GM19239 (cell line): ENCODE results near the gene RBM4B.

Experiments used
- DNase-seq: peaks from one replicate; pipeline ENCODE4 v3.0.0; 2011; ENCODE audit warnings: low spot score; ENCODE audit not compliant: insufficient read length
- FAIRE-seq: peaks from 2 replicates; lab custom pipeline; 2011; peaks lifted over from hg19 to GRCh38; lab: Jason Lieb, UNC

Gene RBM4B

DNA sequence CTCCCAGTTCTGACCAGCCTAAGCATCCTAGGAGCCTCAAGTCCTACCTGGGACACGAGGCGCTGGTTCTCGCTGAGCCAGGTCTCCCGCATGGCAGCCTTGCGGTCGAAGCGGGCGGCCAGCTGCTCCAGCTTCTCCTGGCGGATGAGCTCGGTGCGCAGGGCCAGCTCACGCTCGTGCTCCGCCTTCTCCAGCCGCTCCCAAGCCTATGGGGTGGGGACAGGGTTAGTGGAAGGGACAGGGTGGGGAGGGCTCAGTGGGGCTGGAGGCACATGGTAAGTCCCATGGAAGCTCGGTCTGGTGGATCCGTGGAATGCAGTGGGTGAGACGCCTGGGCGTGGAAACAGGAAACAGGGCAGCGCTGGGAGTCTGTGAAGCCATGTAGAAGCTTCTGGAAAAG, 30.4 kb upstream of the RBM4B start:
- FAIRE-seq (no peak), DNase-seq (no peak)

DNA sequence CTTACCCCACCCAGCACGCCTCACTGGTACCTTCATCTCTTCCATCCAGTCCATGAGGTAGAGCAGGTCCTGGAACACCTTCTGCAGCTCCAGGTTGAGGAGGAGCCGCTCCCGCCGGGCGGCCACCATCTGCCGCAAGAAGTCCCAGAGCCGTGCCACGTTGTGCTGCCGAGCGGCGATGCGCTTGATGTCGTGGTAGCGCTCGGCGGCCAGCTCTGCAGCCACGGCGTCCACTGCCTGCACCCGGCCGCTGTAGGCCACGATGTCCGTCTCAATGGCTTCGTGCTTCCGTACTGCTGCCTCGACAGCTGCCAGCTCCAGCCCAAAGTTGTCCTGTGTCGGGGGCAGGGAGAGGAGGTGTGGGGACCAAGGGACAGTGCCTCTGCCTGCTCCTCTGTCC, 29.8 kb upstream of the RBM4B start:
- FAIRE-seq = no peak

DNA sequence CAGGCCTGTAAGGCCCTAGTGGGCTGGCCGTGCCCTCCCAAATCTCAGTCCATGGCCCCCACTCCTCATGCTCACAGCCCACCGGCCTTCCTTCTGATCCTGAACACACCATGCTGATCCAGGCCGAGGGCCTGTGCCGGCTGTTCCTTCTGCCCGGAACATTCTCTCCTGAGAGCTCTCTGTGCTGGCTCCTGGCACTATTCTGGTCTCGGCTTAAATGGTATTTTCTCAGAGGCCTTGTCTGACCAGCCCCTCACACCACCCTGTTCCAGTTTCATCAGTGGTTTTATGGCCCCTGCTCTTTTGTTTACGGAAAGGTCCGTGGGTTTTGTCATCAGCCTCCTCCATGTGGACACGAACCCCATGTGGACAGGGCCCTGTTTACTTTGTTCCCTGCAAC, 29.3 kb upstream of the RBM4B start:
- no peak for DNase-seq
- no peak for FAIRE-seq

More for the DNA sequence above, 29.8 kb upstream of the RBM4B start:
- DNase-seq = no peak

DNA sequence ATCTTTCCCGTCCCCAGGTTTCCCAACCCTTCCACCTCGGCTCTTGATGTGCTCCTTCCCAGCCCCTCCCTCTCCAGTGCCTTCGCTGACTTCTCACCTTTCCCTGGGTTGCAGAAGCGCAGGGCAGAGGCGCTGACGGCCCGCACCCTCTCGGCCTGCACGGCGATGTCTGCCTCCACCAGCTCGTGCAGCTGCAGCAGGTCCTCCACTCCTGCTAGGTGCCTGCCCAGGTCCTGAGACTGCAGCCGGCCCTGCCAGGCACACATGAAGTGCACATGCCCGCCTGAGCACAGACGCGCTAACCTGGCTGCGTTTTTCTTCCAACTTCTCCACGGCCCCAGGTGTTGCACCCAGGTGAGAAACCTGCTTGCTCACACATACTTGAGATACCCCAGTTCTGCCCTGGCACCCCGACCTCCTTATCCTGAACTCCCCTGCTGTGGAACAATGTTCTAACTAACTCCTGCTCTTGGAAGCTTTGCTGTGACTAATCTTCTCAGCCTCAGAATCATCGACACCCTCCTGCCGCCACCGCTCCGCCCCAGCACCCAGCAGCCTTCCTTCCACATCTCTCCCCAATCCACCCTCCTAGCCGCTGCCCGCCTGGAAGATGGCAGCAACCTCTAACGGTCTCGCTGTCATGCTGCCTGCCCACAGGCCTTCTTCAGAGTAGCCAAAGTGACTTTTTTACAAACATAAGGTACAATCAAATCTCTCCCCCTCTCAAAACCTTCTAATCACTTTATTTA, 28.1 kb upstream of the RBM4B start:
- FAIRE-seq (no peak), DNase-seq (no peak)

DNA sequence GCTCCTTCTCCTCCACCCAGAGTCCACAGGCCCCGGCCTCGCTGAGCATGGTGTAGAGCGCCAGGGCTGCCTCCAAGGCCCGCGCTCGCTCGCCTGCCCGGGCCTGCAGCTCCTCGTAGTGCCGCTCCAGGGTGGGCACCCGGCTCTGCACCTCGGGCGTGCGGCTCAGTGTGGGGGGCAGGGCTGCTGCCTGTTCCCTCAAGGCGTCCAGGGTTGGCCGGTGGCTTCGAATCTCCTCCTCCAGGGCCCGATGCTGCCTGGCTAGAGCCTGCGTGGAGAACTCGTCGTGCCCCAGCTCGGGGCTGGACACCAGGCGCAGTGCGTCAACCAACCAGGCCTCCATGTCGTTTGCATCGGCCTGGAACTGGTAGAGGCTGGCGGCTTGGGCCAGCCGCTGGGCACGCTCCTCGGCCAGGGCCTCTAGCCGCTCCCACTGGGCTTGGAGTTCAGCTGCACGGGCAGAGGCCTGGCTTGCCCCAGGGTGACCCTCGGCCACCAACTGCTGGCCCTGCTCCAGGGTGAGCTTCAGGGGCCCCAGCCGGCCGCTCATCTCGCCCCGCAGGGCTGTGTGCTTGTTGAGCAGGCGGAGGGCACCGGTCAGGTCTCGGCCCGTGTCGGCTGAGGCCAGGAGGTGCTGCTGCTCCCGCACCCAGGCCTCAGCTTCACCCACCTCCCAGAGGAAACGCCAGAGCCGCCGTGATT, 27.1 kb upstream of the RBM4B start:
- no peak for DNase-seq
- no peak for FAIRE-seq

DNA sequence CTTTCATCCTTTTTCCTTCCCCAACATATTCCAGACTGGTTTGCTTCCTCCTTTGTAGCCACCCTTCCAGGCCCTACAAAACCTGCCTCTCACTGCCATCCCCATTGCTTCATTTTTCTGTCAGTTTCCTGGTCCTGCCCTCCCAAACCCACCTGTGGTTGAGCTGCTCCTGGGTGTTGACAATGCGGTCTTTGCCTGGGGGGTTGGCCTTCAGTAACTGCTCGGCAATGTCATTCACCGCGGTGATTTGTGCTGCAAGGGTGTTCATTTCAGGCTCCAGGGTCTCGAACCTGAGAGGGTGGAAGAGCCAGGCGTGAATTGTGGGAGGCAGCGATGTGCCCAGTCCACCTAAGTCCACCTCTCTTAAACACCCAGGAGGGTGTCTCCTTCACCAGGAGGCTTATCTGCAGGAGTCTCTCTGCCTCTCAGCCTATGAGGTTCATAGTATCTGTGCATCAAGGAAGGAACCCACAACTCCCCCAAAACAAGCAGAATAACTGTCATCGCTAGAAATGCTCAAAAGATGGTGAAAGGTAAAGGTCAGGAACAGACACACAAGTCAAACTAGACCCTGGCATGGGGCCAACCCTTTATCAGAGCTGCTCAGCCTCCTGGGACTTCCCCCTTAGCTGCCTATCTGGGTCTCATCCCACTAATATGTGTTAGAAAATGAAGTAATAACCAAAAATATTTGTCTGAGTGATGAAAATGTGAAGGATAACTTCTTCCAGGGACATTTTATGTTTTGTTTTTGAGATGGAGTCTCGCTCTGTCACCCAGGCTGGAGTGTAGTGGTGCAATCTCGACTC, 23.9 kb upstream of the RBM4B start:
- DNase-seq (no peak), FAIRE-seq (no peak)

DNA sequence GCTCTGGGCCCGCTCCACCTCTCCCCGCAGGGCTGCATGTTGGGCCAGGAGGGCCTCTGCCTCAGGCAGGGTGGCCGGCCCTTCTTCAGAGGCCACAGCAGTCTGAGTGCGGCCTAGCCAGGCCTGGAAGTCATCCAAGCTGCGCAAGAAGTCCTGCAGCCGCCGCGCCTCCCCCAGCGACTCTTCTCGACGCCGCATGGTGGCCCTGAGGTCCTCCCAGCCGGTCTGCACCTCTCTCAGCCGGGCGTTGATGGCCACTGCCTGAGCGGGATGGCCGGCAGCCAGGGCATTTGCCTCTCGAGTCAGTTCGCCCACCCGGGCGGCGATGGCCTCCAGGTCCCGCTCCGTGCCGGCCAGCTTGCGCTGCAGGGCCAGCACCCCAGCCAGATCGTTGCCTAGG, 23.1 kb upstream of the RBM4B start:
- FAIRE-seq = no peak

DNA sequence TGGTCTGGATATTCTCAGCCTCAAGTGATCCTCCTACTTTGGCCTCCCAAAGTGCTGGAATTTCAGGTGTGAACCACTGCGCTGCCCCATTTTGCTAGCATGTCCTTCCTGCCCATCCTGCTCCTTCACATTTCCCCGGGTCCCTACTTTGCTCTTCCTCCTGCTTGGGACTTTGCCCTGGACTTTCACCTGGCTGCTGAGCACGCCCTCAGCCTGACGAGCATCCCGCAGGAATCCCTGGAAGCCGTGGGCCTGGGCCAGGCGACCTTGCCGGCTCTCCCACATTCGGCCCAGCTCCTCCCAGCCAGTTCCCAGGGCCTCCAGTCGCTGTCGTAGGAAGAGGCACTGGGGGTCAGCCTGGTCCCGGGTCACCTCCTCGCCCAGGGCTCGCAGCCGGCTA, 22.6 kb upstream of the RBM4B start:
- DNase-seq (no peak), FAIRE-seq (no peak)

More for the DNA sequence above, 23.1 kb upstream of the RBM4B start:
- DNase-seq = no peak

DNA sequence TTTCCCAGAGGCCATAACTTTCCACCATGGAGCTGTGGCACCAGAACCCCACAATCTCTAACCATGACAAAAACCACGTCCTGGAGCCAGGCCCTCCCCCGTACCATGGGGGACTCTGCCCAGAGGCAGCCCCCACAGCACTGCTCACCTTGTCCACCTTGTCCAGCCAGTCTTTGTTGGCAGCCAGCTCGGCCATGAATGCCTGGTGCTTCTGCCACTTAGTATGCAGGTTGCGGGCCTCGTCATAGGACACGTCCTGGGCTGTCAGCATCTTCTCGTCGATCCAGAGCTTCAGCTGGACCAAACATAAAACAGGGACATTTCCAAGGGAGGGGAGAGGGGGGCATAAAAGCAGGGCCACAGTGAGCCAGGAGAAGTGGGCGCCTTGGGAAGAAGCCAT, 20.8 kb upstream of the RBM4B start:
- FAIRE-seq (no peak), DNase-seq (no peak)

DNA sequence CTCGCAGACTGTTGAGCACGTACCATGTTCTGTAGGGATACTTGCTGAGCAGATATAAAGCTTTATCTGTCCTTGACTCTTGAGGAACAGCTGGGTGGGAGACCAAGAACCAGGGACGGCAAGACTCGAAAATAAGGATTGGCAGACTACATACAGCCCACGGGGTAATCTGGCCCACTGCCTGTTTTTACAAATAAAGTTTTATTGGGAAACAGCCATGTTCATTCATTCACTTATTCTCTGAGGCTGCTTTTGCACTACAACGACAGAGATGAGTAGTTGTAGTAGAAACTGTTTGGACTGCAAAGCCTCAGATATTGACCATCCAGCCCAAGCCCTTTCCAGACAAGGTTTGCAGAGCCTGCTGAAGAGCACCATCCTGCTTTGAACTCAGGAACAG, 20.3 kb upstream of the RBM4B start:
- no peak for FAIRE-seq

DNA sequence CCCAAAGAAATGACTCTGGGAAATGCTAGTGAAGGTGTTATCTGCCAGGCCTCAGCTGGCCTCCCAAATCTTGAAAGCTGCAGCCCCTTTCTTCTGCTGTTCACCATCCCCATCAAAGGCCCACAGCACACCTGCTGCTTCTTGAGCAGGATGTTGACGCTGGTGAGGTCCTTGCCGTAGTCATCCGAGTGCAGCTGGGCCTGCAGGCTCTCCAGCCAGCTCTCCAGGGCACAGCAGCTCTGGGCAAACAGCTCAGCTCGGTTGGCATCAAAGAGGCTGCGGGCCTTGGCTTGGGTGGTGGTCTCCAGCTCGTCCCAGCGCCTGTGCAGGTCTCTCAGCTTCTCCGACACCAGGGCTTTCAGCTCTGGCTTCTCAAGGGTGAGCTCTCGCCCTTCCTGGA, 18.5 kb upstream of the RBM4B start:
- FAIRE-seq (no peak), DNase-seq (no peak)

More for the DNA sequence above, 20.3 kb upstream of the RBM4B start:
- no peak for DNase-seq

DNA sequence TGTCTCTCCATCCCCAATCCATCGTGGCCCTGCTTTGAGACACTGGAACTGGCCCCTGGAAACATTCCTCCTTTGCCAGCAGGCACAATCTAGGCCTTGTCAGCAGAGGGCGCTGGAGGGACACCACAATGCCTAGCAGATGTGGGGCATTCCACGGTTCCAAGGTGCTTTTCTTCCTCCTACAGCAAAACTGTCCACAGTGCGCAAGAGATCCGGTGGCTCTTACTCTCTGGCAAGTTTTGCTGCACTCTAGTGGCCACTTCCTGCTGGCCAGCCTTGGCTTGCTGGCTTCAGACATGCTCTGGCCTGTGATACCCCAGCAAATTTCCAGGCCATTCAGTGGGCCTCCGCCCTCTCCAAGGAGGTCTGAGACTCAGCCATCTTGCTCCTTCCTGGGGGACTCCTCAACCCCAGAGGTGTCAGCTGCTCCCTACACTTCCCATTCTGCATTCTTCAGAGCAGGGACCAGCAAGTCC, 17.1 kb upstream of the RBM4B start:
- FAIRE-seq = peak; percentile 91
- peak; percentile 94 for DNase-seq

DNA sequence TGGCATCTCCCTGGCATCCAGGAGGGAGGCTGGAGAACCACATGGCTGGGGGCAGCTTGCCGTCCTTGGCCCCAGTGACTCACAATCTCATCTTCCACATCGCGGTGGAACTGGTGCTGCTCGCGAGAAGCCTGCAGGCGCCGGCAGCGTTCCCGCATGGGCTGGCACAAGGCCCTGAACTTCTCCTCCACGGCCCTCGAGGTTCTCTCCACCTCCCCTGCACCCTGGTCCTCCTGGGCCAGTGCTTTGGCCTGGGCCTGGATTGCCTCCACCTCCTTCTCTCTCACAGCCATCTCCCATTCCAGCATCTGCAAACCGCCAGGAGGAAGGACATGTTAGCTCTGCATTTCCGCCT, 16.3 kb upstream of the RBM4B start:
- DNase-seq (no peak), FAIRE-seq (no peak)

DNA sequence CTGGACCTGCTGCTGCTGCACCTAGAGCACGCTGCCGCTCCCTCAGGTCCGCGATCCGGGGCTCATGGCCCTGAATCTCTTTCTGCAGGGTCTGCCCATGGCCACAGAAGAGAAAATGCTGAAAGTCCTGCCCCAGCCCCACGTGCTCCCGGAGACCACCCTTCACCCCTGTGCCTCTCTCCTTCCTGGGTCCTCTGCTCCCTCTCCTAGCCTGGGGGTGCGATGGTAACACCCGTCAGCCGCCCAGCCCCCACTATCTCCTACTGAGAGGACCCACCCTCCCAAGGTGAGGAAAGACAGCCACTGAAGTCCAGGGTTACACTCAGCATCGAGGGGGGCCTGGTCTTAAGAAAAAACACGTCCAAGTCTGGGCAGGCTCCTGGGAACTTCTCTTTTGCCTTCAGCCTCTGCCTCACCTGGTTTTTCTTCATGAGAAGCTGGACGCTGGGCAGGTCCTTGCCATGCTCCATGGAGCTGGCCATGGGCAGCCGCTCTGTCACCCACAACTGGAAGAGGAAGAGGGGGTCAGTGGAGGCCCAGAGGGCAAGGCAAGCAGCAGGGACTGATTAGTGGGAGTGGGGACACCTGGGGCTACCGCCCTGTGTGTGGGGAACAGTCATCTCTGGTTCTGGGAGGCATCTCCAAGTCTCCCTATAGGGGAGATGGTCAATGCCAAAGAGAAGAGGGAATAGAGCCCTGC, 15.8 kb upstream of the RBM4B start:
- DNase-seq (no peak), FAIRE-seq (no peak)

DNA sequence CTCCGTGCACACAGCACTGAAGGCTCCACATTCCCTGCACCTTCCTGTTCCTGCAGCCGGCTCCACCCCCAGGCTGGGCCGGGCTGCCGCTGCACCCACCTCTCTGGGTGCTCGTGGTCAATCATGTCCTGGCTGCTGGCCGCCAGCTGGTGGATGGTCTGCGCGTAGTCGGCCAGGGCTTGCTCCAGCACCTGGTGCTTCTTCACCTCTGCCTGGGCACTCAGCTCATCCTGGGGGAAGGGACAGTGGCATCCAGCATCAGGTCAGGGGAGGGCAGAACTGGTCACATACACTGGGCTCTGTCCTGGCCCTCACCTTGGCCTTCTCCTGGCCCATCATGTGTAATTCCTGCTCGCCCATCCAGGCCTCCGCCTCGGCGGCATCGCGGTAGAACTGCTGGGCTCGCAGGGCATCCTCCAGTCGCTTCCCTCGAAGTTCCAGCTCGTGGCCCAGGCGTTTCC, 15.2 kb upstream of the RBM4B start:
- DNase-seq (no peak), FAIRE-seq (no peak)

DNA sequence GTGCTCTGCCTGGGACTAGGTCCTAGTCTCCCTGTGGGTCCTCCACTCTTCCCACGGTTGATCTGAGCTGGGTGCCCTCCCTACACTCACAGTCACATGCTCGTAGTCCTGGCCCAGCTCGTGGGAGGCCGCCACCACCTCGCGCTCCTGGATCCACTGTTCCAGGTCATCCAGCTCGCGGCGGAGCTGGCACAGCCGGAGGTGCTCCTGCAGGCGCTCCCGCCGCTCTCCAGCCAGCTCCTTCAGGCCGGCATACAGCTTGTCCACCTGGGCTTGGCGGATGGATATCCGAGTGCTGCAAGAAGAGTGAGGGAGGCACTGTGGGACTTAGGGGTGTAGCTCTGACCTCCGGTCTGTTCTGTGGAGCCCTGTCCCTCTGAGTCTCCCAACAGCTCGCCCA, 14.8 kb upstream of the RBM4B start:
- no peak for DNase-seq
- no peak for FAIRE-seq

DNA sequence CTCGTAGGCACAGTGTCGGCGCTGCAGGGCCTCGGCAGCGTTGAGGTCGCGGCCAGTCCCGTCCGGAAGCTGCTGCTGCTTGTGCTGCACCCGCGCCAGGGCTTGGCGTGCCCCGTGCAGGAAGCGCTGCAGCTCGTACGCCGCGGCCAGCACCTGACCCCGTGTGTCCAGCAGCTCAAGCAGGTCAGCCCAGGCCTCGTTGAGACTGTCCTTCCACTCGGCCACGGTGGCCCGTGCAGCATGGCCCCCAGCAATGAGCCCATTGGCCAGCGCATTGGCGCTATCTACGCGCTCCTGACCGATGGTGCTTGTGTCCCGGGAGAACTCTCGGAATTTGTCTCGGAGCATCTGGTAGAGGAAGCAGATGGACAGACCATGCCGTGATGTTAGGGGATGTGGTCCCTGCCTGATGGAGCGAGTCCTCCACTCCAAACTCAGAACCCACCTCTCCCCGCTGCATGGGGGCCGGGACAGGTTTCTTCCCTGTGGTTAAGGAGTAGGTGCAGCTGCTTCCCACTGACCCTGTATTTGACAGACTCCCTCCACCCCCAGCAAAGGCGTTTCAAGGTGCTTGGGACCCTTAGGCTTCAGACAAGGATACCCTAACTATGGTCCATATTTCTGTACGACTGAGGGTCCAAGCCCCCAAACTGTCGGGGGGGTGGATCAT, 13.8 kb upstream of the RBM4B start:
- FAIRE-seq (no peak), DNase-seq (no peak)

DNA sequence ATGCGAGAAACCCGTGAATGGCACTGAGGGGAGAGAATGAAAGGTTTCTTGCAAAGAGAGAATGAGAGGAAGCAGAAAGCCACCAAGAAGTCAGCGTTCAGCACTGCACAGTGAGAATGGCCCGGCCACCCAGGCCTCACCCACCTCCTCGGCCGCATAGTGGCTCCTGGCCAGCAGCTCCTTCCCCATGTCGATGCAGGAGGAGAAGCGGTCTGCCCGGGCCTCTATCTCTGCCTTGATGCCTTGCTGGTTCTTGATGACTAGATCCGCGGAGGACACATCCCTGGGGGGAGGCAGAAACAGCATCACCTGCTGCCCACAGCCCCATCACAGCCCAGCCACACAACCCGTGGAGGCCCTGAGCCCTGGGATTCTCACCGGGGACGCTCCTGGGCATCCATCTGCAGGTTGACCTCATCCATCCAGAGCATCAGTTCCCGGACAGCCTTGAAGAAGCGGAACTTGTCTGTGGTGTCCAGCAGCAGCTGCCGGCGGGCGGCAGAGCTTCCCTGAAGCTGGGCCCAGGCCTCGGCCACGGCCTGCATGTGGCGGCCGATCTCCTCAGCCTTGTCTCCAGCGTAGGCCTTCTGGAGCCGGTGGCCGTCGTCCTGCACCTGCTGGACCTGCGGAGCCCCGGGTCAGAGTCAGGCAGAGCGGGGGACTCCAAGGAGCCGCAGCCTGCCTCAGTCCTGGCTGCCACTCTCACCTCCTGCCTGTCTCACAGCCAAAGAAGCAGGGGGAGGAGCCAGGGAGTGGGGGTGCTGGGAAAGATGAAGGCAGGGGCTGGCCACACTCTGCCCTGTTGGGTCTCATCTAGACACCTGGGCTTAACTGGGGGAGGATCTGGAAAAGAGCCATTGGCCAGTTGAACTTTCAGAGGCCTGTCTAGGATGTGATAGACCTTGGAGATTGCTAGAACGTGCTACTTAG, 12.2 kb upstream of the RBM4B start:
- FAIRE-seq (no peak), DNase-seq (no peak)
